HepG2 (cell line): Measurements from ENCODE around the gene IQCB1. TPM values are rescaled to one million over a fixed set of nuclear protein-coding genes. Genes with fewer than 3 reads are reported as not detected.

Experiments
- CHCHD3 ChIP-seq: sonication (generic); formaldehyde crosslinking; IDR thresholded peaks from 2 replicates; pipeline ENCODE4 v1.8.0; 2022; ENCODE audit warnings: mild to moderate bottlenecking, missing genetic modification reagents, moderate library complexity
- FLYWCH1 ChIP-seq: sonication (generic); formaldehyde crosslinking; IDR thresholded peaks from 2 replicates; pipeline ENCODE4 v1.8.1; 2023; ENCODE audit warnings: mild to moderate bottlenecking, missing genetic modification reagents
- HIVEP1 ChIP-seq: sonication (generic); formaldehyde crosslinking; IDR thresholded peaks from 2 replicates; pipeline ENCODE4 v1.4.0; 2020; ENCODE audit warnings: mild to moderate bottlenecking, missing genetic modification reagents
- HNRNPUL1 ChIP-seq: fragments of 200-400 bp; formaldehyde crosslinking; IDR thresholded peaks from 2 replicates; pipeline ENCODE4 v1.6.1; 2017; ENCODE audit warnings: low read depth, mild to moderate bottlenecking, low read length, moderate library complexity
- HOXA5 ChIP-seq: sonication (generic); formaldehyde crosslinking; IDR thresholded peaks from 2 replicates; pipeline ENCODE4 v1.4.0; 2020; ENCODE audit warnings: missing genetic modification reagents
- HOXD1 ChIP-seq: sonication (generic); formaldehyde crosslinking; IDR thresholded peaks from 2 replicates; pipeline ENCODE4 v1.5.0; 2020; ENCODE audit warnings: missing genetic modification reagents
- MTA1 ChIP-seq: sonication (generic); formaldehyde crosslinking; IDR thresholded peaks from 2 replicates; pipeline ENCODE4 v1.4.0; 2020; ENCODE audit warnings: missing genetic modification reagents, mild to moderate bottlenecking, borderline replicate concordance
- PAF1 ChIP-seq: IDR thresholded peaks from 2 replicates; pipeline ENCODE4 v1.6.1; 2016; ENCODE audit warnings: missing genetic modification reagents, missing compliant biosample characterization
- PHB2 ChIP-seq: fragments of 450-650 bp; IDR thresholded peaks from 2 replicates; pipeline ENCODE4 v1.6.1; 2018; ENCODE audit not compliant: partially characterized antibody
- RXRA ChIP-seq: sonication (generic); formaldehyde crosslinking; IDR thresholded peaks from 2 replicates; pipeline ENCODE4 v1.5.1; 2020; ENCODE audit warnings: missing genetic modification reagents
- STAT5B ChIP-seq: sonication (generic); formaldehyde crosslinking; IDR thresholded peaks from 2 replicates; pipeline ENCODE4 v1.4.0; 2020; ENCODE audit warnings: missing genetic modification reagents
- TBP ChIP-seq: sonication (generic); formaldehyde crosslinking; IDR thresholded peaks from 2 replicates; pipeline ENCODE4 v1.5.0; 2020; ENCODE audit warnings: missing genetic modification reagents
- TCF7 ChIP-seq: sonication (generic); IDR thresholded peaks from 2 replicates; pipeline ENCODE4 v1.6.1; 2016; ENCODE audit warnings: antibody characterized with exemption, low read depth
- TOPORS ChIP-seq: sonication (generic); formaldehyde crosslinking; IDR thresholded peaks from 2 replicates; pipeline ENCODE4 v1.8.0; 2023; ENCODE audit warnings: mild to moderate bottlenecking, missing genetic modification reagents
- ZC3H4 ChIP-seq: sonication (generic); formaldehyde crosslinking; IDR thresholded peaks from 2 replicates; pipeline ENCODE4 v1.4.0; 2020; ENCODE audit warnings: missing genetic modification reagents, borderline replicate concordance
- ZFY ChIP-seq: sonication (generic); formaldehyde crosslinking; IDR thresholded peaks from 2 replicates; pipeline ENCODE4 v1.4.0; 2020; ENCODE audit warnings: missing genetic modification reagents
- ZNF160 ChIP-seq: sonication (generic); formaldehyde crosslinking; IDR thresholded peaks from 2 replicates; pipeline ENCODE4 v1.8.0; 2022; ENCODE audit warnings: mild to moderate bottlenecking, inconsistent platforms, missing genetic modification reagents
- ZNF274 ChIP-seq: sonication (generic); formaldehyde crosslinking; IDR thresholded peaks from 2 replicates; pipeline ENCODE4 v1.5.1; 2020; ENCODE audit warnings: mild to moderate bottlenecking, missing genetic modification reagents
- ZNF44 ChIP-seq: sonication (generic); formaldehyde crosslinking; IDR thresholded peaks from 2 replicates; pipeline ENCODE4 v1.5.1; 2020; ENCODE audit warnings: mild to moderate bottlenecking, missing genetic modification reagents
- ZNF652 ChIP-seq: IDR thresholded peaks from 2 replicates; pipeline ENCODE4 v1.6.1; 2016; ENCODE audit warnings: low read depth, borderline replicate concordance
- ZNF878 ChIP-seq: sonication (generic); formaldehyde crosslinking; IDR thresholded peaks from 2 replicates; pipeline ENCODE4 v1.8.1; 2023; ENCODE audit warnings: mild to moderate bottlenecking, missing genetic modification reagents, moderate library complexity
- polyA plus RNA-seq, 8 experiments: library from polyadenylated mRNA; depleted of rRNA in 3 of 8; stranded (reverse) in 7 of 8; unstranded in 1 of 8; fragments of >200 nt; fragmentation: Illumina TruSeq in 4 of 8; extraction: Trizol in 4 of 8; gene quantifications; 2 replicates each; pipeline versions ENCODE4 v1.2.1 to v1.2.3, GENCODE V29; 2011 to 2016; ENCODE audit warnings: low read depth in 4 of 8, missing spikeins in 1 of 8, mixed read lengths in 1 of 8; ENCODE audit not compliant: insufficient read depth in 1 of 8
- total RNA-seq, 5 experiments: library from RNA; depleted of rRNA; stranded (reverse); fragments of >200 nt; fragmentation: Illumina TruSeq; extraction: Trizol; gene quantifications; 2 replicates each; pipeline ENCODE4 v1.2.3, GENCODE V29; 2016; ENCODE audit warnings: low read depth in 1 of 5
- TF ChIP-seq, protein P1 (sequence below): sonication (generic); formaldehyde crosslinking; IDR thresholded peaks from 2 replicates; pipeline ENCODE4 v1.5.1; 2020; ENCODE audit warnings: mild to moderate bottlenecking, missing genetic modification reagents, moderate library complexity
- TF ChIP-seq, protein P2 (sequence below): IDR thresholded peaks from 2 replicates; pipeline ENCODE4 v1.6.1; 2016; ENCODE audit warnings: missing biosample characterization, missing genetic modification reagents, low read depth
- TF ChIP-seq, protein P3 (sequence below): IDR thresholded peaks from 2 replicates; pipeline ENCODE4 v1.6.1; 2016
- TF ChIP-seq, protein P4 (sequence below): sonication (generic); formaldehyde crosslinking; IDR thresholded peaks from 2 replicates; pipeline ENCODE4; 2020; ENCODE audit warnings: missing genetic modification reagents, mild to moderate bottlenecking, borderline replicate concordance

IQCB1 gene
- total and polyA plus RNA-seq, 2 of the 13 experiments (the other 11 are each of a cell fraction or from before 2014, with no cell fraction given), result 18.0 to 41.4 TPM

DNA sequence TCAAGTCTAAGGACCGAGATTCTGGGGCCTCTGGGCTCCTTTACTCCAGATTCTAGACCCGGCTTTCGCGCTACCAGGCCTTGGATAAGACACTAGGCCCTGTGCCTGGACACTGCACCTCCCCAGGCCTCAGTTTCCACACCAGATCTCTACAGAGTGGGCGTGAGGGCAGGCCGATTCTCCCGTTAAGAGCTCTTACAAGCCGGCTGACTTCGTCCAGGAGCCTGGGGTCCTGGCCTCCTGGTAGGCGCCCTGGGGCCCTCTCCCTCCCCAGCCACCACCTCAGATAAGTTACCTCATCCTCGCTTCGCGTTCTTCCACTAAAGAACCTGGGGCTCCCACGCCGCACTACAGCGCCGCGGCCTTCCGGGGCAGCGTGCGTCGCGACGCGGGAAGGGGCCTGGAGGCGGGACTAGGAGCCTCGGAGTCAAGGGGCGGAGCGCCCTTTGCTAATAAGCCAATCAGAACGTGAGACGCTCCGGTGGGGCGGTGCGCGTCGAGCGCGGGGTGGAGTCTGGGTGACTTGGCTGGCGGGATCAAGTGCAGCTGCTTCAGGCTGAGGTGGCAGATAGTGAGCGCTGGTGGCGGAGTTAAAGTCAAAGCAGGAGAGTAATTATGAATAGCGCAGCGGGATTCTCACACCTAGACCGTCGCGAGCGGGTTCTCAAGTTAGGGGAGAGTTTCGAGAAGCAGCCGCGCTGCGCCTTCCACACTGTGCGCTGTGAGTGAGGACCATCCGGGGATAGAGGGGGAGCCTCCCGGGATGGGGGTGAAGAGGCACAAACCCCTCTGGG, at the start of gene IQCB1, which contains the start of gene EAF2 (continued):
- TF ChIP-seq ZNF274 (CRISPR knock-in tag) (peak; percentile 61; the same call in 1 of the 2 replicates), HOXD1 (CRISPR knock-in tag) (peak; percentile 67; the same call in 1 of the 2 replicates), ZNF652 (CRISPR knock-in tag) (no peak), MTA1 (CRISPR knock-in tag) (0 out of 2 replicates have a peak, but pooled peaks have one; percentile 30), CHCHD3 (CRISPR knock-in tag) (0 out of 2 replicates have a peak, but pooled peaks have one; percentile 37), TOPORS (CRISPR knock-in tag) (no peak), TBP (no peak), ZNF878 (CRISPR knock-in tag) (peak; percentile 76; the same call in 1 of the 2 replicates), HNRNPUL1 (no peak), PHB2 (no peak), FLYWCH1 (CRISPR knock-in tag) (no peak), HIVEP1 (CRISPR knock-in tag) (peak; percentile 64), ZC3H4 (CRISPR knock-in tag) (no peak), ZNF44 (CRISPR knock-in tag) (no peak), PAF1 (no peak), TCF7 (no peak), STAT5B (no peak), ZFY (CRISPR knock-in tag) (peak; percentile 95), ZNF160 (no peak), RXRA (CRISPR knock-in tag) (peak; percentile 41; the same call in 1 of the 2 replicates), HOXA5 (CRISPR knock-in tag) (peak; percentile 61; the same call in 1 of the 2 replicates)
- TF ChIP-seq, protein P1, sequence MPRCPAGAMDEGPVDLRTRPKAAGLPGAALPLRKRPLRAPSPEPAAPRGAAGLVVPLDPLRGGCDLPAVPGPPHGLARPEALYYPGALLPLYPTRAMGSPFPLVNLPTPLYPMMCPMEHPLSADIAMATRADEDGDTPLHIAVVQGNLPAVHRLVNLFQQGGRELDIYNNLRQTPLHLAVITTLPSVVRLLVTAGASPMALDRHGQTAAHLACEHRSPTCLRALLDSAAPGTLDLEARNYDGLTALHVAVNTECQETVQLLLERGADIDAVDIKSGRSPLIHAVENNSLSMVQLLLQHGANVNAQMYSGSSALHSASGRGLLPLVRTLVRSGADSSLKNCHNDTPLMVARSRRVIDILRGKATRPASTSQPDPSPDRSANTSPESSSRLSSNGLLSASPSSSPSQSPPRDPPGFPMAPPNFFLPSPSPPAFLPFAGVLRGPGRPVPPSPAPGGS (CRISPR knock-in tag), result peak; percentile 46; the same call in 1 of the 2 replicates
- TF ChIP-seq, protein P2, sequence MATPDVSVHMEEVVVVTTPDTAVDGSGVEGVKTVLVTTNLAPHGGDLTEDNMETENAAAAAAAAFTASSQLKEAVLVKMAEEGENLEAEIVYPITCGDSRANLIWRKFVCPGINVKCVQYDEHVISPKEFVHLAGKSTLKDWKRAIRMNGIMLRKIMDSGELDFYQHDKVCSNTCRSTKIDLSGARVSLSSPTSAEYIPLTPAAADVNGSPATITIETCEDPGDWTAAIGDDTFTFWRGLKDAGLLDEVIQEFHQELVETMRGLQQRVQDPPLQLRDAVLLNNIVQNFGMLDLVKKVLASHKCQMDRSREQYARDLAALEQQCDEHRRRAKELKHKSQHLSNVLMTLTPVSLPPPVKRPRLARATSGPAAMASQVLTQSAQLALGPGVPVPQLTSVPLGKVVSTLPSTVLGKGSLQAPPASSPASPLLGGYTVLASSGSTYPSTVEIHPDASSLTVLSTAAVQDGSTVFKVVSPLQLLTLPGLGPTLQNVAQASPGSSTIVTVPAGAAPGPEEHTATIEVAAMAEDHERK (CRISPR knock-in tag), result peak; percentile 83
- TF ChIP-seq, protein P3, sequence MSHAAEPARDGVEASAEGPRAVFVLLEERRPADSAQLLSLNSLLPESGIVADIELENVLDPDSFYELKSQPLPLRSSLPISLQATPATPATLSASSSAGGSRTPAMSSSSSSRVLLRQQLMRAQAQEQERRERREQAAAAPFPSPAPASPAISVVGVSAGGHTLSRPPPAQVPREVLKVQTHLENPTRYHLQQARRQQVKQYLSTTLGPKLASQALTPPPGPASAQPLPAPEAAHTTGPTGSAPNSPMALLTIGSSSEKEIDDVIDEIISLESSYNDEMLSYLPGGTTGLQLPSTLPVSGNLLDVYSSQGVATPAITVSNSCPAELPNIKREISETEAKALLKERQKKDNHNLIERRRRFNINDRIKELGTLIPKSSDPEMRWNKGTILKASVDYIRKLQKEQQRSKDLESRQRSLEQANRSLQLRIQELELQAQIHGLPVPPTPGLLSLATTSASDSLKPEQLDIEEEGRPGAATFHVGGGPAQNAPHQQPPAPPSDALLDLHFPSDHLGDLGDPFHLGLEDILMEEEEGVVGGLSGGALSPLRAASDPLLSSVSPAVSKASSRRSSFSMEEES (CRISPR knock-in tag), result no peak
- TF ChIP-seq, protein P4, sequence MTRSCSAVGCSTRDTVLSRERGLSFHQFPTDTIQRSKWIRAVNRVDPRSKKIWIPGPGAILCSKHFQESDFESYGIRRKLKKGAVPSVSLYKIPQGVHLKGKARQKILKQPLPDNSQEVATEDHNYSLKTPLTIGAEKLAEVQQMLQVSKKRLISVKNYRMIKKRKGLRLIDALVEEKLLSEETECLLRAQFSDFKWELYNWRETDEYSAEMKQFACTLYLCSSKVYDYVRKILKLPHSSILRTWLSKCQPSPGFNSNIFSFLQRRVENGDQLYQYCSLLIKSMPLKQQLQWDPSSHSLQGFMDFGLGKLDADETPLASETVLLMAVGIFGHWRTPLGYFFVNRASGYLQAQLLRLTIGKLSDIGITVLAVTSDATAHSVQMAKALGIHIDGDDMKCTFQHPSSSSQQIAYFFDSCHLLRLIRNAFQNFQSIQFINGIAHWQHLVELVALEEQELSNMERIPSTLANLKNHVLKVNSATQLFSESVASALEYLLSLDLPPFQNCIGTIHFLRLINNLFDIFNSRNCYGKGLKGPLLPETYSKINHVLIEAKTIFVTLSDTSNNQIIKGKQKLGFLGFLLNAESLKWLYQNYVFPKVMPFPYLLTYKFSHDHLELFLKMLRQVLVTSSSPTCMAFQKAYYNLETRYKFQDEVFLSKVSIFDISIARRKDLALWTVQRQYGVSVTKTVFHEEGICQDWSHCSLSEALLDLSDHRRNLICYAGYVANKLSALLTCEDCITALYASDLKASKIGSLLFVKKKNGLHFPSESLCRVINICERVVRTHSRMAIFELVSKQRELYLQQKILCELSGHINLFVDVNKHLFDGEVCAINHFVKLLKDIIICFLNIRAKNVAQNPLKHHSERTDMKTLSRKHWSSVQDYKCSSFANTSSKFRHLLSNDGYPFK (CRISPR knock-in tag), result peak; percentile 81
